IMR-90 (cell line): ENCODE results near the gene CNNM2. TPM values are rescaled to one million over a fixed set of nuclear protein-coding genes. Genes with fewer than 3 reads are reported as not detected.

Experiments
- ATAC-seq: fragments of 200-7000 bp; cut with Tn5 transposase; 2 replicates; pipeline ENCODE4 v1.9.1; 2020; ENCODE audit warnings: low read depth, mild to moderate bottlenecking, moderate library complexity
- BruUV-seq: library from RNA; stranded (reverse); fragments of 400-500 nt; replicated peaks from 2 replicates; lab custom pipeline; 2021; lab: Mats Ljungman, UMichigan
- CTCF ChIA-PET: fragments of 300-600 bp; formaldehyde crosslinking; extraction: SDS; loops from one replicate; lab custom pipeline; 2021; ENCODE audit warnings: antibody characterized with exemption; lab: Yijun Ruan, JAX
- POLR2A ChIA-PET: fragments of 300-600 bp; sonication (Branson Sonifier 250); formaldehyde crosslinking; loops from one replicate; lab custom pipeline; 2022; ENCODE audit warnings: antibody characterized with exemption; ENCODE audit not compliant: unreplicated experiment; lab: Charles Lee
- DNase-seq: peaks from one replicate; pipeline ENCODE4 v3.0.0; 2013
- H2AFZ ChIP-seq: replicated peaks from 2 replicates; pipeline ENCODE3; 2013; ENCODE audit warnings: low read length, mild to moderate bottlenecking; ENCODE audit not compliant: poor library complexity
- H2AK5ac ChIP-seq: 2 replicates; pipeline ENCODE4 v1.6.1; 2013; ENCODE audit warnings: low read depth, low read length, inconsistent platforms
- H2AK9ac ChIP-seq: replicated peaks from 2 replicates; pipeline ENCODE3; 2013; ENCODE audit warnings: mild to moderate bottlenecking, low read depth, low read length, moderate library complexity; ENCODE audit not compliant: poor library complexity
- H2BK120ac ChIP-seq: 2 replicates; pipeline ENCODE4 v1.6.1; 2013; ENCODE audit warnings: low read depth, low read length, inconsistent platforms
- H2BK15ac ChIP-seq: 3 replicates; pipeline ENCODE4 v1.6.1; 2013; ENCODE audit warnings: low read depth, low read length, inconsistent platforms
- H2BK20ac ChIP-seq: 2 replicates; pipeline ENCODE4 v1.6.1; 2013; ENCODE audit warnings: low read depth, mild to moderate bottlenecking, inconsistent platforms, low read length, moderate library complexity
- H2BK5ac ChIP-seq: 2 replicates; pipeline ENCODE4 v1.6.1; 2013; ENCODE audit warnings: mild to moderate bottlenecking, low read depth, low read length, inconsistent platforms; ENCODE audit not compliant: poor library complexity, severe bottlenecking
- H3K14ac ChIP-seq: replicated peaks from 2 replicates; pipeline ENCODE4 v1.6.1; 2013; ENCODE audit warnings: low read depth, low read length, inconsistent platforms
- H3K18ac ChIP-seq: 2 replicates; pipeline ENCODE4 v1.6.1; 2013; ENCODE audit warnings: low read depth, low read length, control low read depth
- H3K23ac ChIP-seq: 2 replicates; pipeline ENCODE4 v1.6.1; 2013; ENCODE audit warnings: low read depth, low read length, inconsistent platforms
- H3K27ac ChIP-seq: 2 replicates; pipeline ENCODE4 v1.5.1; 2013; ENCODE audit warnings: mild to moderate bottlenecking, control low read depth, low read length; ENCODE audit not compliant: insufficient read depth
- H3K27me3 ChIP-seq: 2 replicates; pipeline ENCODE4 v1.6.1; 2013; ENCODE audit warnings: low read length; ENCODE audit not compliant: control insufficient read depth, insufficient read depth
- H3K36me3 ChIP-seq: 2 replicates; pipeline ENCODE4 v1.6.1; 2013; ENCODE audit warnings: low read length, mixed read lengths; ENCODE audit not compliant: control insufficient read depth, insufficient read depth
- H3K4ac ChIP-seq: 2 replicates; pipeline ENCODE4 v1.6.1; 2013; ENCODE audit warnings: low read depth, low read length, inconsistent platforms
- H3K4me1 ChIP-seq: 2 replicates; pipeline ENCODE4 v1.6.1; 2013; ENCODE audit warnings: low read length, mixed read lengths; ENCODE audit not compliant: control insufficient read depth, insufficient read depth
- H3K4me2 ChIP-seq: 2 replicates; pipeline ENCODE4 v1.6.1; 2013; ENCODE audit warnings: low read depth, mild to moderate bottlenecking, control low read depth, low read length, moderate library complexity
- H3K4me3 ChIP-seq: 2 replicates; pipeline ENCODE4 v1.5.1; 2013; ENCODE audit warnings: low read depth, mild to moderate bottlenecking, control low read depth, low read length, moderate library complexity; ENCODE audit not compliant: insufficient read depth
- H3K56ac ChIP-seq: 2 replicates; pipeline ENCODE4 v1.6.1; 2013; ENCODE audit warnings: low read length, inconsistent platforms; ENCODE audit not compliant: insufficient read depth; ENCODE audit errors: extremely low read depth
- H3K79me1 ChIP-seq, 2 experiments: 2 replicates each; pipeline ENCODE4 v1.6.1; 2013; ENCODE audit warnings: low read length in 2 of 2, inconsistent platforms in 1 of 2, low read depth in 1 of 2
- H3K9ac ChIP-seq: 2 replicates; pipeline ENCODE4 v1.6.1; 2013; ENCODE audit warnings: low read depth, low read length, control low read depth
- H3K9me1 ChIP-seq: 2 replicates; pipeline ENCODE4 v1.6.1; 2013; ENCODE audit warnings: low read length, inconsistent platforms; ENCODE audit not compliant: insufficient read depth
- H3K9me3 ChIP-seq: 2 replicates; pipeline ENCODE4 v1.6.1; 2013; ENCODE audit warnings: low read length; ENCODE audit not compliant: control insufficient read depth, insufficient read depth
- H4K20me1 ChIP-seq: 2 replicates; pipeline ENCODE4 v1.6.1; 2013; ENCODE audit warnings: low read length, inconsistent platforms; ENCODE audit not compliant: insufficient read depth
- H4K5ac ChIP-seq: 2 replicates; pipeline ENCODE4 v1.6.1; 2013; ENCODE audit warnings: mild to moderate bottlenecking, low read depth, low read length, control low read depth
- H4K8ac ChIP-seq, 2 experiments: 2 replicates each; pipeline ENCODE4 v1.6.1; 2013; ENCODE audit warnings: low read depth in 2 of 2, low read length in 2 of 2, control low read depth in 1 of 2, inconsistent platforms in 1 of 2
- H4K91ac ChIP-seq: 2 replicates; pipeline ENCODE4 v1.6.1; 2013; ENCODE audit warnings: low read depth, low read length, inconsistent platforms; ENCODE audit not compliant: insufficient read depth
- BHLHE40 ChIP-seq: fragments of 150-350 bp; IDR thresholded peaks from 2 replicates; pipeline ENCODE4 v1.6.1; 2016; ENCODE audit warnings: mild to moderate bottlenecking, low read depth, low read length
- CEBPB ChIP-seq: IDR thresholded peaks from 2 replicates; pipeline ENCODE4 v1.6.1; 2012; ENCODE audit warnings: low read depth, low read length, improper control_type of control experiment
- CHD1 ChIP-seq: IDR thresholded peaks from 2 replicates; pipeline ENCODE4 v1.6.1; 2012; ENCODE audit warnings: low read depth, low read length, improper control_type of control experiment
- FOS ChIP-seq: fragments of 150-350 bp; IDR thresholded peaks from 2 replicates; pipeline ENCODE4 v1.6.1; 2016; ENCODE audit warnings: low read depth, low read length
- MAFK ChIP-seq: IDR thresholded peaks from 2 replicates; pipeline ENCODE4 v1.6.1; 2012; ENCODE audit warnings: low read depth, low read length, improper control_type of control experiment
- MAZ ChIP-seq: IDR thresholded peaks from 2 replicates; pipeline ENCODE4 v1.6.1; 2012; ENCODE audit warnings: low read depth, mild to moderate bottlenecking, low read length, improper control_type of control experiment, moderate library complexity, borderline replicate concordance
- MXI1 ChIP-seq: IDR thresholded peaks from 2 replicates; pipeline ENCODE4 v1.6.1; 2012; ENCODE audit warnings: low read depth, mild to moderate bottlenecking, low read length, moderate library complexity, borderline replicate concordance
- NFE2L2 ChIP-seq: fragments of 150-350 bp; IDR thresholded peaks from 2 replicates; pipeline ENCODE4 v1.6.1; 2016; ENCODE audit warnings: low read depth, mild to moderate bottlenecking, low read length
- POLR2A ChIP-seq: IDR thresholded peaks from 2 replicates; pipeline ENCODE4 v1.6.1; 2012; ENCODE audit warnings: mild to moderate bottlenecking, low read depth, low read length
- RAD21 ChIP-seq: IDR thresholded peaks from 2 replicates; pipeline ENCODE4 v1.6.1; 2012; ENCODE audit warnings: low read length, improper control_type of control experiment
- RCOR1 ChIP-seq: IDR thresholded peaks from 2 replicates; pipeline ENCODE4 v1.6.1; 2012; ENCODE audit warnings: mild to moderate bottlenecking, low read length, improper control_type of control experiment; ENCODE audit not compliant: insufficient replicate concordance
- RFX5 ChIP-seq: IDR thresholded peaks from 2 replicates; pipeline ENCODE4 v1.8.0; 2012; ENCODE audit warnings: low read depth, mild to moderate bottlenecking, low read length, moderate library complexity
- SMC3 ChIP-seq: fragments of 150-350 bp; IDR thresholded peaks from 2 replicates; pipeline ENCODE4 v1.6.1; 2016; ENCODE audit warnings: low read depth, mild to moderate bottlenecking, antibody characterized with exemption, low read length, moderate library complexity
- WGBS, 2 experiments: methylation state at CpG; one replicate each; pipeline versions ENCODE4 v1.1.5 to v1.1.7; 2013; ENCODE audit warnings: missing lambda C conversion rate in 2 of 2; ENCODE audit not compliant: insufficient read length in 1 of 2; ENCODE audit errors: extremely low coverage in 2 of 2; 5-methylcytosine and 5-hydroxymethylcytosine counted together
- dilution Hi-C: fragments of 300-500 bp; cut with HindIII; formaldehyde crosslinking; loops from one replicate; pipeline ENCODE4 v1.14.3; 2018; ENCODE audit warnings: low sequenced_read_pairs; ENCODE audit not compliant: unreplicated experiment
- in situ Hi-C: fragments of 300-500 bp; cut with MboI; formaldehyde crosslinking; loops from 3 replicates; pipeline ENCODE4 v1.14.3; 2019; ENCODE audit warnings: low sequenced_read_pairs, inconsistent platforms, mixed read lengths
- intact Hi-C: fragments of 100-400 bp; cut with micrococcal nuclease; formaldehyde crosslinking; loops from 2 replicates; pipeline ENCODE4 v1.10.0; 2022
- polyA plus RNA-seq, 3 experiments: library from polyadenylated mRNA; depleted of rRNA; stranded (reverse); fragments of >200 nt; gene quantifications; 2 replicates each; pipeline ENCODE4 v1.2.3, GENCODE V29; 2012; ENCODE audit warnings: low replicate concordance in 1 of 3
- total RNA-seq: library from RNA; depleted of rRNA; stranded (reverse); fragments of >200 nt; gene quantifications from 2 replicates; pipeline ENCODE4 v1.2.3, GENCODE V29; 2012
- TF ChIP-seq, protein P1 (sequence below): fragments of 150-350 bp; IDR thresholded peaks from 2 replicates; pipeline ENCODE4 v1.6.1; 2016; ENCODE audit warnings: low read depth, mild to moderate bottlenecking, low read length, moderate library complexity, borderline replicate concordance
- TF ChIP-seq, protein P2 (sequence below): conservative IDR thresholded peaks from 2 replicates; pipeline ENCODE4 v1.5.1; 2012; ENCODE audit warnings: mild to moderate bottlenecking, low read depth, low read length, improper control_type of control experiment
- TF ChIP-seq, protein P3 (sequence below): fragments of 150-350 bp; IDR thresholded peaks from 2 replicates; pipeline ENCODE4 v1.6.1; 2017; ENCODE audit warnings: mild to moderate bottlenecking, antibody characterized with exemption, low read length, low read depth

Gene CNNM2
- total and polyA plus RNA-seq, 2 of the 4 experiments (the other 2 are of a cell fraction), result 4.7 to 5.6 TPM

DNA sequence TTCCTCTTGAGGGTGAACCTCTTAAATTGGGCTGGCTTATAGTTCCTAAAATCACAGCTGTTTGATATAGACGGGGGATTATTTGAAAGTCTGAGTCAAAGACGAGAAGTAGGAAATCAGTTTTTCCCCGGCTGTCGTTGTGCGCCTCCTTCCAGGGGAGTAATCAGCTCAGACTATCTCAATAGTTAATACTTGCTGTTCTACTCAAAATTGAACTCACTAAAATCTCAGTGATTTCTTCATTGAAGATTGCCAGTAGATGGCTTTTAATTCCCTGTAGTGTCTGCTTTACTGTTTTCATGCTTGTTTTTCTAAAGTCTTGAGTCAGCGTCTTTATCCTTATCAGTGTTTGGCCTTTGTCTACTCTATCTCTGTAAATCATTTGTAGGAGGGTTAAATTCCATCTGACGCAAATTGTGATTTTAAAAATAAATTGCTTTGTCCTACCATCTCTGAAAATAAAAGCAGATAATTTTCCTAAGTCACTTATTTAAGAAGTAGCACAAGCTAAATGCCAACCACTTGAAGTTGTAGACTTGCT is 47.3 kb downstream of the CNNM2 start:
- BruUV-seq, result no TSS peak
- H3K27me3 ChIP-seq, result no peaks in the 10 kb centered on the region
- no peak overlapping the region for H3K56ac ChIP-seq
- DNase-seq (no peak), ATAC-seq (peak; percentile 46; the same call in 1 of the 2 replicates)
- peaks cover 11% of the 10 kb centered on the region for H3K9me1 ChIP-seq
- no peak overlapping the region for H3K4ac ChIP-seq
- no peak overlapping the region for H2AK9ac ChIP-seq
- peaks cover 7 to 58% of the 10 kb centered on the region in 2 experiments for H3K79me1 ChIP-seq
- no peak overlapping the region for H2AK5ac ChIP-seq
- in situ Hi-C loops, result no loop called here
- TF ChIP-seq CEBPB, result no peak
- no peak for TF ChIP-seq POLR2A
- TF ChIP-seq SMC3, result no peak
- no peak for TF ChIP-seq FOS
- TF ChIP-seq MXI1, result no peak
- no peak for TF ChIP-seq MAZ
- TF ChIP-seq NFE2L2, result no peak
- no peak for TF ChIP-seq RCOR1
- TF ChIP-seq, protein P1, sequence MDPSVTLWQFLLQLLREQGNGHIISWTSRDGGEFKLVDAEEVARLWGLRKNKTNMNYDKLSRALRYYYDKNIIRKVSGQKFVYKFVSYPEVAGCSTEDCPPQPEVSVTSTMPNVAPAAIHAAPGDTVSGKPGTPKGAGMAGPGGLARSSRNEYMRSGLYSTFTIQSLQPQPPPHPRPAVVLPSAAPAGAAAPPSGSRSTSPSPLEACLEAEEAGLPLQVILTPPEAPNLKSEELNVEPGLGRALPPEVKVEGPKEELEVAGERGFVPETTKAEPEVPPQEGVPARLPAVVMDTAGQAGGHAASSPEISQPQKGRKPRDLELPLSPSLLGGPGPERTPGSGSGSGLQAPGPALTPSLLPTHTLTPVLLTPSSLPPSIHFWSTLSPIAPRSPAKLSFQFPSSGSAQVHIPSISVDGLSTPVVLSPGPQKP, result no peak
- TF ChIP-seq, protein P2, sequence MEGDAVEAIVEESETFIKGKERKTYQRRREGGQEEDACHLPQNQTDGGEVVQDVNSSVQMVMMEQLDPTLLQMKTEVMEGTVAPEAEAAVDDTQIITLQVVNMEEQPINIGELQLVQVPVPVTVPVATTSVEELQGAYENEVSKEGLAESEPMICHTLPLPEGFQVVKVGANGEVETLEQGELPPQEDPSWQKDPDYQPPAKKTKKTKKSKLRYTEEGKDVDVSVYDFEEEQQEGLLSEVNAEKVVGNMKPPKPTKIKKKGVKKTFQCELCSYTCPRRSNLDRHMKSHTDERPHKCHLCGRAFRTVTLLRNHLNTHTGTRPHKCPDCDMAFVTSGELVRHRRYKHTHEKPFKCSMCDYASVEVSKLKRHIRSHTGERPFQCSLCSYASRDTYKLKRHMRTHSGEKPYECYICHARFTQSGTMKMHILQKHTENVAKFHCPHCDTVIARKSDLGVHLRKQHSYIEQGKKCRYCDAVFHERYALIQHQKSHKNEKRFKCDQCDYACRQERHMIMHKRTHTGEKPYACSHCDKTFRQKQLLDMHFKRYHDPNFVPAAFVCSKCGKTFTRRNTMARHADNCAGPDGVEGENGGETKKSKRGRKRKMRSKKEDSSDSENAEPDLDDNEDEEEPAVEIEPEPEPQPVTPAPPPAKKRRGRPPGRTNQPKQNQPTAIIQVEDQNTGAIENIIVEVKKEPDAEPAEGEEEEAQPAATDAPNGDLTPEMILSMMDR, result no peak
- TF ChIP-seq BHLHE40, result no peak
- TF ChIP-seq RAD21, result no peak
- no peak for TF ChIP-seq MAFK
- TF ChIP-seq RFX5, result no peak
- no peak for TF ChIP-seq CHD1
- TF ChIP-seq, protein P3, sequence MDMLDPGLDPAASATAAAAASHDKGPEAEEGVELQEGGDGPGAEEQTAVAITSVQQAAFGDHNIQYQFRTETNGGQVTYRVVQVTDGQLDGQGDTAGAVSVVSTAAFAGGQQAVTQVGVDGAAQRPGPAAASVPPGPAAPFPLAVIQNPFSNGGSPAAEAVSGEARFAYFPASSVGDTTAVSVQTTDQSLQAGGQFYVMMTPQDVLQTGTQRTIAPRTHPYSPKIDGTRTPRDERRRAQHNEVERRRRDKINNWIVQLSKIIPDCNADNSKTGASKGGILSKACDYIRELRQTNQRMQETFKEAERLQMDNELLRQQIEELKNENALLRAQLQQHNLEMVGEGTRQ, result no peak
- CTCF ChIA-PET, result interaction anchor here (1.1 kb wide), 1 partner anchor 52 kb away, joined by 6 read pairs; no protein-coding TSS in a partner anchor
- no CpG with 5 or more reads among the region's 7 CpGs for WGBS, 2 experiments
- H3K4me2 ChIP-seq, result no peak overlapping the region
- H4K20me1 ChIP-seq, result peaks cover 2% of the 10 kb centered on the region; the same call in 1 of the 2 replicates
- H2BK15ac ChIP-seq, result no peak overlapping the region
- dilution Hi-C loops, result no loop called here
- no peak overlapping the region for H3K14ac ChIP-seq
- no peak overlapping the region for H4K8ac ChIP-seq
- H2BK5ac ChIP-seq, result no peak overlapping the region
- no peak overlapping the region for H2BK20ac ChIP-seq
- H3K9ac ChIP-seq, result no peak overlapping the region
- no peak overlapping the region for H4K5ac ChIP-seq
- no peak overlapping the region for H2AFZ ChIP-seq
- no peak overlapping the region for H4K91ac ChIP-seq
- intact Hi-C loops, result no loop called here
- H3K4me1 ChIP-seq, result peaks cover 10% of the 10 kb centered on the region
- no peak overlapping the region for H3K27ac ChIP-seq
- H3K23ac ChIP-seq, result no peak overlapping the region
- no peak overlapping the region for H3K4me3 ChIP-seq
- H2BK120ac ChIP-seq, result no peak overlapping the region
- H3K18ac ChIP-seq, result no peak overlapping the region
- POLR2A ChIA-PET, result no interaction called here
- no peaks in the 10 kb centered on the region for H3K36me3 ChIP-seq
- H3K9me3 ChIP-seq, result no peaks in the 10 kb centered on the region
